ENCODE data around the gene POLN.

Gene POLN

GRCh38 chr4:2103127-2103842, 138.6 kb downstream of the POLN start:
- DNase-seq, result no peak

GRCh38 chr4:2102045-2102883, 139.7 kb downstream of the POLN start:
- DNase-seq, result no peak

GRCh38 chr4:2101346-2102044, 140.4 kb downstream of the POLN start:
- no peak for DNase-seq

GRCh38 chr4:2096073-2096609, 145.8 kb downstream of the POLN start:
- no peak for DNase-seq

- no peak for DNase-seq
These were observed 146.5 kb downstream of the POLN start for GRCh38 chr4:2095236-2096072.

GRCh38 chr4:2094545-2094944, 147.4 kb downstream of the POLN start:
- DNase-seq, result no peak

GRCh38 chr4:2093265-2093664, 148.7 kb downstream of the POLN start:
- DNase-seq, result no peak

GRCh38 chr4:2092669-2093053, 149.3 kb downstream of the POLN start:
- DNase-seq, result no peak

- DNase-seq, result peak in 1 of 3 experiments; percentile 7
These were observed 149.8 kb downstream of the POLN start for GRCh38 chr4:2091990-2092668.

GRCh38 chr4:2090642-2091041, 151.3 kb downstream of the POLN start:
- no peak for DNase-seq

- DNase-seq, result no peak
These were observed 152.7 kb downstream of the POLN start for GRCh38 chr4:2089222-2089621.

- no peak for DNase-seq
These were observed 154.8 kb downstream of the POLN start for GRCh38 chr4:2087170-2087569.

- DNase-seq, result peak in 1 of 3 experiments; percentile 9
These were observed 156.4 kb downstream of the POLN start for GRCh38 chr4:2085496-2085901.

GRCh38 chr4:2084316-2084715, 157.6 kb downstream of the POLN start:
- no peak for DNase-seq

- DNase-seq, result no peak
These were observed 158.1 kb downstream of the POLN start for GRCh38 chr4:2083826-2084160.

GRCh38 chr4:2083116-2083825, 158.7 kb downstream of the POLN start:
- DNase-seq, result no peak

GRCh38 chr4:2082627-2083026, 159.3 kb downstream of the POLN start:
- DNase-seq, result no peak

GRCh38 chr4:2082118-2082517, 159.8 kb downstream of the POLN start:
- DNase-seq, result no peak

GRCh38 chr4:2081540-2081939, 160.4 kb downstream of the POLN start:
- DNase-seq, result no peak

- DNase-seq, result no peak
These were observed 161.3 kb downstream of the POLN start for GRCh38 chr4:2080429-2081300.

All from NCI-H1417 (cell line).